Peyer's patch (tissue), 4 donors: ENCODE data around the gene CHCT1.

Experiments used
- CTCF ChIP-seq, 6 experiments: fragments of 450-650 bp in 4 of 6; fragments of 200-600 bp in 2 of 6; sonication (generic) in 1 of 6; IDR thresholded peaks; one replicate each; pipeline ENCODE4 v1.5.1; 2017 to 2019; ENCODE audit warnings: antibody characterized with exemption in 6 of 6, mild to moderate bottlenecking in 3 of 6, moderate library complexity in 1 of 6
- POLR2A ChIP-seq, 2 donors: fragments of 450-650 bp; IDR thresholded peaks; one replicate each; pipeline ENCODE4 v1.5.1; 2017; ENCODE audit warnings: antibody characterized with exemption in 2 of 2, mild to moderate bottlenecking in 2 of 2, moderate library complexity in 2 of 2

GRCh38 chr17:60472449-60472848, 50.2 kb downstream of the CHCT1 start:
- TF ChIP-seq CTCF (IDR thresholded peaks at IDR 0.05) (no peak), POLR2A (IDR thresholded peaks at IDR 0.05) (no peak)
